NCI-H82 treated with DMSO at 0.1 percent for 48 hours (cell line): Measurements from ENCODE around the gene IFNAR1.
"Not testable (repeated sequence)": the region's sequence is repeated elsewhere in the genome, so short reads cannot be mapped to it uniquely, and the experiment has no call there.

Experiments
- DNase-seq: peaks from one replicate; lab custom pipeline; 2025; ENCODE audit not compliant: unreplicated experiment; lab: John Stamatoyannopoulos, UW

IFNAR1 gene

GRCh38 chr21:33374450-33375096, 49.8 kb downstream of the IFNAR1 start:
- DNase-seq: peak; percentile 19

- no peak for DNase-seq
Observed at GRCh38 chr21:33375101-33375644, 50.4 kb downstream of the IFNAR1 start.

GRCh38 chr21:33377221-33377920, 52.6 kb downstream of the IFNAR1 start:
- no peak for DNase-seq

- no peak for DNase-seq
Observed at GRCh38 chr21:33378081-33378480, 53.3 kb downstream of the IFNAR1 start.

GRCh38 chr21:33379934-33380333, 55.2 kb downstream of the IFNAR1 start:
- DNase-seq: not testable (repeated sequence)

- DNase-seq: no peak
Observed at GRCh38 chr21:33380483-33380998, 55.8 kb downstream of the IFNAR1 start.

GRCh38 chr21:33381381-33381780, 56.6 kb downstream of the IFNAR1 start:
- DNase-seq: not testable (repeated sequence)

- DNase-seq: no peak
Observed at GRCh38 chr21:33383056-33383888, 58.5 kb downstream of the IFNAR1 start.

- no peak for DNase-seq
Observed at GRCh38 chr21:33384841-33385331, 60.1 kb downstream of the IFNAR1 start.

- no peak for DNase-seq
Observed at GRCh38 chr21:33386222-33386784, 61.5 kb downstream of the IFNAR1 start.

- no peak for DNase-seq
Observed at GRCh38 chr21:33387294-33387693, 62.5 kb downstream of the IFNAR1 start.

GRCh38 chr21:33388188-33388587, 63.4 kb downstream of the IFNAR1 start:
- no peak for DNase-seq

GRCh38 chr21:33390479-33390878, 65.7 kb downstream of the IFNAR1 start:
- no peak for DNase-seq

GRCh38 chr21:33391656-33392055, 66.9 kb downstream of the IFNAR1 start:
- no peak for DNase-seq

- DNase-seq: peak; percentile 8
Observed at GRCh38 chr21:33392284-33392985, 67.7 kb downstream of the IFNAR1 start.

- no peak for DNase-seq
Observed at GRCh38 chr21:33393348-33393747, 68.6 kb downstream of the IFNAR1 start.

- DNase-seq: no peak
Observed at GRCh38 chr21:33394260-33394659, 69.5 kb downstream of the IFNAR1 start.

GRCh38 chr21:33395891-33396331, 71.1 kb downstream of the IFNAR1 start:
- DNase-seq: no peak

GRCh38 chr21:33396436-33396835, 71.7 kb downstream of the IFNAR1 start:
- no peak for DNase-seq

GRCh38 chr21:33396951-33397350, 72.2 kb downstream of the IFNAR1 start:
- DNase-seq: no peak
